WTC11 (cell line): ENCODE results near the gene NCOA6.

ENCODE experiments used
- ETV6 ChIP-seq: sonication (generic); formaldehyde crosslinking; IDR thresholded peaks from 2 replicates; pipeline ENCODE4 v1.8.1; 2022; ENCODE audit warnings: mild to moderate bottlenecking, missing genetic modification reagents
- NR3C1 ChIP-seq: sonication (generic); formaldehyde crosslinking; conservative IDR thresholded peaks from 2 replicates; pipeline ENCODE4 v1.8.1; 2023; ENCODE audit warnings: low read depth, mild to moderate bottlenecking, missing genetic modification reagents
- SP1 ChIP-seq: sonication (generic); formaldehyde crosslinking; conservative IDR thresholded peaks from 2 replicates; pipeline ENCODE4 v1.8.1; 2022; ENCODE audit warnings: missing genetic modification reagents

GRCh38 chr20:34834459-34834893 is 9.0 kb upstream of the NCOA6 start:
- no peak for TF ChIP-seq ETV6 (CRISPR knock-in tag)
- TF ChIP-seq NR3C1 (CRISPR knock-in tag) = no peak
- no peak for TF ChIP-seq SP1 (CRISPR knock-in tag)
